Breast epithelium (tissue), 3 donors: Measurements from ENCODE around the gene RASL12.
A peak's percentile ranks its signal among the peaks of the same experiment; 100 is the strongest.

Source experiments
- POLR2A ChIP-seq: fragments of 450-650 bp; IDR thresholded peaks from one replicate; pipeline ENCODE4 v1.6.1; 2016; ENCODE audit warnings: antibody characterized with exemption, mild to moderate bottlenecking, moderate library complexity
- POLR2AphosphoS5 ChIP-seq, 3 donors: sonication (generic); formaldehyde crosslinking; IDR thresholded peaks; one replicate each; pipeline ENCODE4 v1.6.1; 2017; ENCODE audit warnings: antibody characterized with exemption in 3 of 3
- TF ChIP-seq, protein P1 (sequence below), 3 donors: fragments of 450-650 bp; IDR thresholded peaks; one replicate each; pipeline ENCODE4 v1.5.1; 2016 to 2017; ENCODE audit warnings: antibody characterized with exemption in 3 of 3, mild to moderate bottlenecking in 3 of 3, moderate library complexity in 3 of 3

DNA sequence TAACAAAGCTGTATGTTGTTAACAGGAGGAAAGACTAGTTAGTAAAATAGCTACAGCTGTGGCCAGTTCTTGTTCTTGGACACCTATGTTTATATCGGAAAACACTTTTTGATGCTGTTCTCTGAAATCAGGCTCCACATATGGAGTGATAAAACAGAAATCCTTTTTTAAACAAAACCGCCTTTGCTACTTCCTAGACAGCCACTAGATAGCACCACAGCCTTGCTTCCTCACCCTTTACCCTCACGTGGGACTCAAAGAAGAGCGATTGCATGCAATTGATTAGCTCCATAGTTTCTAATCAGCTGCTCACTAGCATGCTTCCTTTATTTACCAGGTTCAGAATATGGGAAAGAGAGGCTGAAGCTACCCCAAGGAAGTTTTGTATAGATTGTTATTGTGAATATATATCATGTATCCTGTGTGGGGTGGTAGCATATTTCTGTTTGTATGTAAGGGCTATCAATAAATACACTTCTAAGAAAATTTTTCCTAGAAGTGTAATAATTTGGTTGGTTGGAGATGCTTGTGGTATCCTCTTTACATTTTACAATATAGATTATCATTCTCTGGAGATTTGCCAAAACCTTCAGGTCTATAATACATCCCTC lies 34.0 kb downstream of the RASL12 start:
- TF ChIP-seq, protein P1, sequence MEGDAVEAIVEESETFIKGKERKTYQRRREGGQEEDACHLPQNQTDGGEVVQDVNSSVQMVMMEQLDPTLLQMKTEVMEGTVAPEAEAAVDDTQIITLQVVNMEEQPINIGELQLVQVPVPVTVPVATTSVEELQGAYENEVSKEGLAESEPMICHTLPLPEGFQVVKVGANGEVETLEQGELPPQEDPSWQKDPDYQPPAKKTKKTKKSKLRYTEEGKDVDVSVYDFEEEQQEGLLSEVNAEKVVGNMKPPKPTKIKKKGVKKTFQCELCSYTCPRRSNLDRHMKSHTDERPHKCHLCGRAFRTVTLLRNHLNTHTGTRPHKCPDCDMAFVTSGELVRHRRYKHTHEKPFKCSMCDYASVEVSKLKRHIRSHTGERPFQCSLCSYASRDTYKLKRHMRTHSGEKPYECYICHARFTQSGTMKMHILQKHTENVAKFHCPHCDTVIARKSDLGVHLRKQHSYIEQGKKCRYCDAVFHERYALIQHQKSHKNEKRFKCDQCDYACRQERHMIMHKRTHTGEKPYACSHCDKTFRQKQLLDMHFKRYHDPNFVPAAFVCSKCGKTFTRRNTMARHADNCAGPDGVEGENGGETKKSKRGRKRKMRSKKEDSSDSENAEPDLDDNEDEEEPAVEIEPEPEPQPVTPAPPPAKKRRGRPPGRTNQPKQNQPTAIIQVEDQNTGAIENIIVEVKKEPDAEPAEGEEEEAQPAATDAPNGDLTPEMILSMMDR (IDR thresholded peaks at IDR 0.05) = peak in 1 of 3 donors; percentile 19
- TF ChIP-seq POLR2A (no peak), POLR2AphosphoS5 (IDR thresholded peaks at IDR 0.05) (no peak)
